Measurements from ENCODE around the gene STAB2.
A peak's percentile ranks its signal among the peaks of the same experiment; 100 is the strongest.

STAB2 gene

GRCh38 chr12:103751171-103751570 lies 164.1 kb downstream of the STAB2 start:
- peak; percentile 41 for DNase-seq

GRCh38 chr12:103751600-103751999 lies 164.5 kb downstream of the STAB2 start:
- DNase-seq = no peak

- DNase-seq = no peak
Measured at GRCh38 chr12:103755425-103755824, 168.4 kb downstream of the STAB2 start.

GRCh38 chr12:103756443-103756842 lies 169.4 kb downstream of the STAB2 start:
- no peak for DNase-seq

GRCh38 chr12:103757248-103757647 lies 170.2 kb downstream of the STAB2 start:
- no peak for DNase-seq

- no peak for DNase-seq
Measured at GRCh38 chr12:103758310-103759089, 171.4 kb downstream of the STAB2 start.

- DNase-seq = no peak
Measured at GRCh38 chr12:103762473-103762872, 175.4 kb downstream of the STAB2 start.

- DNase-seq = no peak
Measured at GRCh38 chr12:103765322-103765721, 178.2 kb downstream of the STAB2 start.

- DNase-seq = no peak
Measured at GRCh38 chr12:103766028-103766427, 179.0 kb downstream of the STAB2 start.

GRCh38 chr12:103768467-103769123 lies 181.5 kb downstream of the STAB2 start:
- peak; percentile 26 for DNase-seq

GRCh38 chr12:103769240-103769945 lies 182.3 kb downstream of the STAB2 start:
- DNase-seq = no peak

- peak; percentile 65 for DNase-seq
Measured at GRCh38 chr12:103771466-103771865, 184.4 kb downstream of the STAB2 start.

GRCh38 chr12:103772367-103773108 lies 185.5 kb downstream of the STAB2 start:
- DNase-seq = no peak

- DNase-seq = no peak
Measured at GRCh38 chr12:103773109-103773910, 186.2 kb downstream of the STAB2 start.

GRCh38 chr12:103774977-103775560 lies 188.0 kb downstream of the STAB2 start:
- no peak for DNase-seq

GRCh38 chr12:103778781-103779180 lies 191.7 kb downstream of the STAB2 start:
- DNase-seq = no peak

GRCh38 chr12:103779410-103780092 lies 192.5 kb downstream of the STAB2 start:
- DNase-seq = peak; percentile 13

- no peak for DNase-seq
Measured at GRCh38 chr12:103780093-103780440, 193.0 kb downstream of the STAB2 start.

GRCh38 chr12:103780992-103781391 lies 193.9 kb downstream of the STAB2 start:
- DNase-seq = no peak

GRCh38 chr12:103782399-103782798 lies 195.3 kb downstream of the STAB2 start:
- no peak for DNase-seq
